GM18870 (cell line): ENCODE measurements around the gene SPEN.
"Not testable (repeated sequence)": the region's sequence is repeated elsewhere in the genome, so short reads cannot be mapped to it uniquely, and the experiment has no call there.

Source experiments
- ATAC-seq: cut with Tn5 transposase; IDR thresholded peaks from one replicate; pipeline ENCODE4 v1.9.1; 2021; ENCODE audit warnings: moderate library complexity; ENCODE audit not compliant: unreplicated experiment

SPEN gene

DNA sequence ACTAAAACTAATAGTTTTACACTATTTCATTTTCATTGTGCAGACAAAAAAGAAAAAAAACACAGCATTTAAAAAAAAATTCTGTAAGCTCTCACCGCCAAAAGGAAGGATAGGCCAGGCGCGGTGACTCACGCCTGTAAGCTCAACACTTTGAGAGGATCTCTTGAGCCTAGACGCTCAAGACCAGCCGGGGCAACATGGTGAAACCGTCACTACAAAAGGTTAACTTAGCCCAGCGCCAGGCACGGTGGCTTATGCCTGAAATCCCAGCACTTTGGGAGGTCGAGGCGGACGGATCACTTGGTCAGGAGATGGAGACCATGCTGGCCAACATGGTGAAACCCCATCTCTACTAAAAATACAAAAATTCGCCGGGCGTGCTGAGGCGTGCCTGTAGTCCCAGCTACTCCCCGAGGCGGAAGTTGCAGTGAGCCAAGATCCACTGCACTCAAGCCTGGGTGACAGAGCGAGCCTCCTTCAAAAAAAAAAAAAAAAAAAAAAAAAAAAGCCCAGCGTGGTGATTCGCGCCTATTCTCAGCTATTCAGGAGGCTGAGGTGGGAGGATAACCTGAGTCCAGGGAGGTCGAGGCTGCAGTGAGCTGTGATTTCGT is 14.3 kb upstream of the SPEN start:
- ATAC-seq, result no peak

GRCh38 chr1:15833842-15834405 is 13.6 kb upstream of the SPEN start:
- ATAC-seq, result no peak

GRCh38 chr1:15834406-15835204 is 12.9 kb upstream of the SPEN start:
- peak; percentile 33 for ATAC-seq

DNA sequence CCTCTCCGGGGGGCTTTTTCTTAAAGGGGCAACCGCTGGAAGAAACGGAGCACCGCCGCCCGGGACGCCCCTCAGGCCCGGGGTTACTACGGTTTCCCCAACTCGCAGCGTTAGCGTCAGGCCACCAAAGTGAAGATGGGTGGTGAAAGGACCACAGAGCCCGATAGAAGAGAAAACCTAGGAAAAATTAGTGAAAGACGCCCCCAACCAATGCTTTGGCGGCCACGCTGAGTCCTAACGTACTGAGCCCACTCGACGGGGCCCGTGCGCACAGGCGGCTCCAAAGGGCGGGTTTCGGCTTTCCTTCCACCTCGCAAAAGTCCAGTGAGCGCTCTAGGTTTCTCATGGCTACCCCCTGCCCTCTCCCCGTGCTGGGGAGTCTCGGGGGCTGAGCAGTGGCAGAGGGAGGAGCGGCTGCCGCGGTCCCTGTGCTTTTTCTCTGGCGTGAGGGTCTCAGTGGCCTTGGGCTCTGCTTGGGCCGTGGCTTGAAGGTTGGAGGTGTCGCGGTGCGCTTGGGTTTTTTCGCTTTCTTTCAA is 12.2 kb upstream of the SPEN start:
- ATAC-seq, result peak; percentile 10

DNA sequence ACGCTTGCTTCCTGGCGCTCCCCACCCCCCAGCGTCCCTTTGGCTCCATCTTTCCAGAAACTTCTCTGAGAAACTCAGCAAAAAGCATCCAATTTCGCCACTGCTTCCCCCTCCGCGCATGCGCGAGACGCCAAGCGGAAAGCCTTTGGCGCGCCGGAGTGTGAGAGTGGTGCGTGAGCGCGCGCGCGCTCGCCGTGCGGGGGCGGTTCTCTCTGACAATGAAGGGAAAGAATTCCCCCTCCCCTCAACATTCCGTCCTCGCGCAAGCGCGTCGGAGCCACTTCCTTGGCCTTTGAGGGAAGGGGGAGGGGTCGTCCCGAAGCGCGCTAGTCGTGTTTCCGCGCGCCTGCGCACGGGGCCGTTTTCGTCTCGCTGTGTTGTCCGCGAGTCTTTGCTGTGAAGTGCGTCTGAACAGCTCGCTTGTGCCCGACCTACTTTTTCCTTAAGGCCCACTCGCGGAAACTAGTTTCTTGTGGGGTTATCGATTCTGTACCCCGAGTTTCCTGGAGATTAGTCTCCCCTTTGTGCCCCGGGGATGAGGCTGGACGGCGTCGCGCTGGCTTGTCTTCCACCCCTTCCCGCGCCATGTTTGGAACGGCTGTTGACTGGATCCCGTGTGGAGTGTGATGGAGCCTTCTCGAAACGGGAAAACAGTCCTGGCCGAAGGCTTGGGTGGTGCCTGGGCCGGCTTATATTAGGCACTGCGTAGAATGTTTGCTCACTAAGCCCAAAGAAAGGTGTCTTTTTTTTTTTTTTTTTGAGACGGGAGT is 11.6 kb upstream of the SPEN start:
- ATAC-seq, result peak; percentile 36

DNA sequence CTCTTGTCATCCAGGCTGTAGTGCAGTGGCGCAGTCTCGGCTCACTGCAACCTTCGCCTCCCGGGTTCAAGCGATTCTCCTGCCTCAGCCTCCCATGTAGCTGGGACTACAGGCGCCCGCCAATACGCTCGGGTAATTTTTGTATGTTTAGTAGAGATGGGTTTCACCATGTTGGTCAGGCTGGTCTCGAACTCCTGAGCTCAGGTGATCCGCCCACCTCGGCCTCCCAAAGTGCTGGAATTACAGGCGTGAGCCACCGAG is 11.1 kb upstream of the SPEN start:
- not testable (repeated sequence) for ATAC-seq

GRCh38 chr1:15836772-15837669 is 10.5 kb upstream of the SPEN start:
- ATAC-seq, result no peak

GRCh38 chr1:15837931-15838330 is 9.6 kb upstream of the SPEN start:
- ATAC-seq, result no peak

- no peak for ATAC-seq
Measured at GRCh38 chr1:15838721-15839120, 8.8 kb upstream of the SPEN start.

- ATAC-seq, result no peak
Measured at GRCh38 chr1:15843826-15844572, 3.5 kb upstream of the SPEN start.

- not testable (repeated sequence) for ATAC-seq
Measured at GRCh38 chr1:15846056-15846455, 1.5 kb upstream of the SPEN start.

GRCh38 chr1:15847893-15848142 is 311 bp downstream of the SPEN start:
- ATAC-seq, result no peak

DNA sequence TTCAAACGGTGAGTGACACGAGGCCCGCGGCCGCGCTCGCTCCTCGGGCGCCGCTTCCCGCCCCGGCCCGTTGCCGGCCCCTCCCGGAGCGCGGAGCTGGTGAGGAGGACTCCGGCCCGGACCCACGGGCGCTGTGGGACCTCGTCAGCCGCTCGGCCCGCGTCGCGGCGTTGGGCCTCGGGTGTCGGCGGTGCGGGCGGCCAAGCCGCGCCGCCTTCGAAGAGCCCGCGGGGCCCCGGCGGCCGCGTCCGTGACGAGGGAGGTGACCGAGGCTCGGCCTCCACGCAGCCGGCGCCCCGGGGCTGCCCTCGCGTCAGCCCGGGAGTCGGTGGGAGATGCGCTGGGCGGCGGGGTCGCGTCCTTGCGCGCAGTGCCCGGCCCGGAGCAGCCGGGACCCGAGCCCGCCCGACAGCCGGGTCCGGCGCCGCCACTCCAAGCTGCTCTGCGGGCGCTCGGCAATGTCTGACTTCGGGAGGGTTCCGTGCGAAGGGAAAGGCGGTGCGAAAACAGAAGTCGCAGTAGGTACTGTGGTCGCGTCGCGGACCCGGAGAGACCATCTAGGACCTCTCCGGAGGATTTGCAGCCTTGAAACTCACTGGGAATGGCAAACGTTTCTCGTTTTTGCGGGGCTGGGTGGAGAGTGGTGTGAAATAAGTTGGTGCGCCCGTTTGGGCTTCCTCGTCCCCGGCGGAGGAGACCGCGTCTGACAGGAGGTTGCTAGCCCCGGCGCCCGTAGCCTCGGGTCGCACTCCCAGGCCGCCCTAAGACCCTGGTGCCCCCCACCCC is 829 bp downstream of the SPEN start:
- ATAC-seq, result no peak

DNA sequence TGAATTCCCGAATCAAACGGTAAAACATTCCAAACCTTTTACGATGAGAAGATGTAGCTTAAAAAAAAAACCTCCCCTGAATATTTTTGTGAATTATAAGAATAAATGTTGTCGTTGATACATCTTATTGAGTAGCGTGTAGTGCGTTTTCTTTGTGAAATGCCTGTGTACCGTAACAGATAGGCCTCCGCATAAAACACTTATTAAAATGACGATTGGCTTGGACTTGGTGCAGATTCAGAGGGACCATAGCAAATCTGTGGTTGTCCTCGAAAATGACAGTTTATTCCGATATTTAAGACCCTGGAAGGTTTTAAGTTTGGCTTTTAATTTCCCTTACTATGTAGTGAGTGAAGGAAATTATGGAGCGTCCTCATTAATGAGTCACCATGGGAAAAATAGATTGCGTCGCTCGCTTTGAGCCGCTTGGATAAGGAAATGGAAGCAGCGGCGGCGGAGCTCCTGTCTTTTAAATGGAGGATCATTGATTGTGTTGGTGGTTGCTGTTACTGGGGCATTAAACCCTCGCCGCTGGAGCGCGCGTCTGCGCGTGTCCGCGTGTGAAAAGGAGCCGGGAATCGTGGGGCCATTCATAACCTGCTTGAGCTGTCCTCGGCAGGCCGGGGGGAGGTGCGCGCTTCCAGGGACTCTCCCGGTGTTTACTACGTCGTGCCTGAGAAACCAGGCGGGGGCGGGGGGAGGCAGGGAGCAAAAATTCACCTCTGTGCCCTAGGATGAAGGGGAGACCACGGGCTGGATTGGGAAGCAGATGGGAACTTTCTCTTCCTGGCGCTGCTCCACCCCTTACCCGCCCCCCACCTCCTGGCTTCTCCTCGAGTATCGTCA is 1.6 kb downstream of the SPEN start:
- ATAC-seq, result no peak

GRCh38 chr1:15849775-15850324 is 2.3 kb downstream of the SPEN start:
- ATAC-seq, result no peak

GRCh38 chr1:15850471-15851001 is 3.0 kb downstream of the SPEN start:
- no peak for ATAC-seq

DNA sequence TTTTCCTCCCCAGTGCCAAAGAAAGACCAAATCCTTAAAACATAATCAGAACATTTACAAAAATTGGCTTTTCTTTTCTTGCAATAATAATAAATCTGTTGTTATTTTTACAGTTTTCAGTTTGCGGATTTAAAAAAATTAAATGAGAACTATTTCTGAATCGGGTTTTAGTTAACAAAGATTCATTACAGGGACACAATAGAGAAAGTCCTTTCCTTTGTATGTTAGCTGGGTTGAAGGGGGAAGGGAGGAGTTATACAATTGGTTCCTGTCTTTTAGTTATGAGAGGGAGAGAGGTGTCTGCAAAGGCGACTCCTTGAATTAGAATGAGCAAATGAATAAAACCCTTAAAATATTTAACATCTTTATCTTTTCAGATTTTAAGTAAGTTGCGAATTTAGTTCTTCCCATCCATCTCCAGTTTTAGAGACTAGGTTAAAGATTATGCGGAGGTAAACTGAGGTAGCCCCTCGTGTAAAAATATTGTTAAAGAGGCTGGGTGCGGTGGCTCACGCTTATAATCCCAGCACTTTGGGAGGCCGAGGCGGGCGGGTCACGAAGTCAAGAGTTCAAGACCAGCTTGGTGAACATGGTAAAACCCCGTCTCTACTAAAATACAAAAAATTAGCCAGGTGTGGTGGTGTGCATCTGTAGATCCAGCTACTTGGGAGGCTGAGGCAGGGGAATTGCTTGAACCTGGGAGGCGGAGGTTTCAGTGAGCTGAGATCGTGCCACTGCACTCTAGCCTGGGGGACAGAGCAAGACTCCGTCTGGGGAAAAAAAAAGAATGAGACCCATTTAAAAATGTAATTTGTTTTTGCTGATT is 3.9 kb downstream of the SPEN start:
- ATAC-seq, result no peak
